GF-D8 (cell line): ENCODE data around the gene RNF112.
A peak's percentile ranks its signal among the peaks of the same experiment; 100 is the strongest.

ENCODE experiments used
- DNase-seq: peaks from one replicate; lab custom pipeline; 2025; lab: John Stamatoyannopoulos, UW

RNF112 gene, protein sequence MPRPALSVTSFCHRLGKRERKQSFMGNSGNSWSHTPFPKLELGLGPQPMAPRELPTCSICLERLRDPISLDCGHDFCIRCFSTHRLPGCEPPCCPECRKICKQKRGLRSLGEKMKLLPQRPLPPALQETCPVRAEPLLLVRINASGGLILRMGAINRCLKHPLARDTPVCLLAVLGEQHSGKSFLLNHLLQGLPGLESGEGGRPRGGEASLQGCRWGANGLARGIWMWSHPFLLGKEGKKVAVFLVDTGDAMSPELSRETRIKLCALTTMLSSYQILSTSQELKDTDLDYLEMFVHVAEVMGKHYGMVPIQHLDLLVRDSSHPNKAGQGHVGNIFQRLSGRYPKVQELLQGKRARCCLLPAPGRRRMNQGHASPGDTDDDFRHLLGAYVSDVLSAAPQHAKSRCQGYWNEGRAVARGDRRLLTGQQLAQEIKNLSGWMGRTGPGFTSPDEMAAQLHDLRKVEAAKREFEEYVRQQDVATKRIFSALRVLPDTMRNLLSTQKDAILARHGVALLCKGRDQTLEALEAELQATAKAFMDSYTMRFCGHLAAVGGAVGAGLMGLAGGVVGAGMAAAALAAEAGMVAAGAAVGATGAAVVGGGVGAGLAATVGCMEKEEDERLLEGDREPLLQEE

DNA sequence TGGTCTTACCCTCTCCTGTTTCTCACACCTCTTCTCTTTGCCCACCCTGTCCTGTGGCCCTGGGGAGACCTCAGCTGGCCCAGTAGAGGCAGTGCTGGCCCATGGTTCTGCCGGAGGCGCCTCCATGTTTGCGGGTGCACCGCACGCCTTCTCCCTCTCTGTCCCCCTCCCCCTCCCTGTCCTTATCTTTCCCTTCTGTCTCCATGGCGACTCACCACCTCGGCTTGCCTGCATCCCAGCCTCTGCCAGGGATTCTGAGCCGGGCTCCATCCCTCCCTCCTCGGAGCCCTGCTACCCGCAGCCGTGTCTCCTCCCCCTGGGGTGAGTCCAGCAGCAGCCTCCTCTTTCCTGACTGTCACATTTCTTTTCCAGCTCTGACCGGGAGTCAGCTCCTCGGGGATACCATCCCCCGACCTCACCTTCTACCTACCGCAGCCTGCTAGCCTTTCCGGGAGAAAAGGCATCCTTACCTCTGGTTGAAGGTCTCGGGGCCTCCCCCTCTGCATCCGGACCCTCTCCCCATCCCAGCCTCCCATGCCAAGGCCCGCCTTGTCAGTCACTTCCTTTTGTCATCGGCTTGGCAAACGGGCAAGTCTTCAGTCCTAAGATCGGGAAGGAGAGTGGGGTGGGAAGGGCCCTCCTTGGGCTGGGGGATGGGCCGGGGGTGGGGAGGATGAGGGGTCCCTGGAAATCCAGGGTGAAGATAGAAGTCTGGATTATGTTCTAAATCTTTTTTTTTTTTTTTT is at the start of gene RNF112:
RNF112 (plus strand) TSS at position 358 of the 746 bp plus-strand sequence; CDS start at position 535, 177 bp downstream.
- DNase-seq: no peak

DNA sequence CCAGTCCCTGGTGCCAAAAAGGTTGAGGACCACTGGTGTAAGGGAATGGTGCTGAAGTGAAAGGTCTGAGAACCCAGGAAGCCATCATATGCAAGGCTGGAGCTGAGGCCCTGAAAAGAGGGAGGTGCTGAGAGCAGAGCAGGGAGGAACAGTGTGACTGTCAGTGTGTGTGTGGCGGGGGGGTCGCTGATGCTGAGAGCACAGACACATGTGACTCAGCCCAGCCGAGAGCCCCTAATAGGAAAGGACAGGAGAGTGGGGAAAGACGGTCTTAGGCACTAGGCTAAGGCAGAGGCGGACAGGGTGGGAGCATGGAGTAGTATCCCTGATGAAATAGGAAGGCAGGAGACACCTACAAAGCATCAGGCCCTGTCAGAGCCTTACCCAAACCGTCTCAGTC is 49.7 kb upstream of the RNF112 start:
- no peak for DNase-seq

DNA sequence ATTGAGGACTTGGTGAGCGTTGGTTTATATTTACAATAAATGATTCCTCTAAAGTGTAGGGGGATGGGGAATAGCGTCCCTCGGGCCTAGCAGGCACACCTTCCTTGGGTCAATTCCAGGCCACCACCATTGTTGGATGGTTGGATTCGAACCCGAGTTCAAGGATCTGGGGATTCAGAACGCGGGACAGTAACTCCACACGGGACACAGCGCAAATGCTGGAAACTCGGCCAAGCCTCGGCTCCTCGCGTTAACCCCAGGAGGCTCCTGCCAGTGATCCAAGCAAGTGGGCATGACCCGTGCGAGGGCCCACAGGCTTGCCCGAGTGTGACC is 49.1 kb upstream of the RNF112 start:
- no peak for DNase-seq

DNA sequence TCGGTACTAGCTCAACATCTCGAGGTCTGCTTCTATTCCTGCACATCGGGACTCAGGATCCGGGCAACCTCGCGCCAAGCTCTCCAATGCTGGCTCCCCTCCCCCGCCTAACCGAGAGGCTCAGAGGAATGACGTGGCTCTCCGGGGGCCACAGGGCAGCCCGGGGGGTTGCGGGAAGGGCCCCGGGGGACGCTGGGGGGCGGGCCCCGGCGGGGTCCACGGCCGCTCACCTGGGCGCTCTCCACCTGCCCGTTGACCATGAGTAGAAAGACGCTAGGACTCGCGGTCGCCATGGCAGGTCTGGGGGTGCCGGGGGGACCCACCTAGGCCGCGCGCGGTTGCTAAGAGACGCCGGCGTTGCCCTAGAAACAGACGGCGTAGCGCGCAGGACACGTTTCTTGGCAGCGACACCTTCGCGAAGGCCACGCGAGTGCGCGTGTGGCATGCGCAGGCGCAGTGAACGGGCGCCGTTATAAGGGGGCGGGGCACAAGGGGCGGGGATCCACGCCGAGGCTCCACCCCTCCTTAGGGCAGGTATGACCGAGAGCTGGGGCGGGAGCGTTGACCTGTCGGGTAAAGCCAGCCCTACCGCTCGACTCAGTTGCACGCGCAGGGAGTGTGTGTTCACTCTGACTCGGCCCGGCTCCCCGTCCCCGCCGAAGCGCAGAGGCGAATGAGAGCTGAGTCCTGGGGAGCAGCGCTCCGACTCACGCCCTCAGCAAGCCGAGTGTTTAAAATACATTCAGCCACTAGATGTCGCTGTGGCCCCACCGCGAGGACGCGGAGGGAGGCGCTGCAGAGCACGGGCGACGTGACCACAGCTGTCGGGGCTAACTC is 48.5 kb upstream of the RNF112 start, which contains the start of gene B9D1:
B9D1 (minus strand) TSS at position 447 of the 837 bp plus-strand sequence; CDS start at position 293, 154 bp downstream.
- no peak for DNase-seq

DNA sequence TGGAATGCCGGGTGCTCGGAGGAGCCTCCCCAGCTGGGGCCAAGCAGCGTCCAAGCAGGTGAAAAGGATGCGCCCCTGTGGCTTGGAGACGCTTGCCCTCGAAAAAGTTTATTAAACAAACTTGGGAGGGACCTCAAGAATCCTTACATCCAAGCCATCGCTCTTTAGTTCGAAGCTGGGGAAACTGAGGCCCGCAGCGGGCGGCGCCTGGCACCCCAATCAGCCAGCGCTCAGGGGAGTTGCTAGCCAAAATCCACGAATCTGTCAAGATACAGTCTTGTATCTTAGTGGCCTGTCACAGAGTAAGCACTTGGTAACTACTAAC is 48.0 kb upstream of the RNF112 start:
- DNase-seq: no peak

DNA sequence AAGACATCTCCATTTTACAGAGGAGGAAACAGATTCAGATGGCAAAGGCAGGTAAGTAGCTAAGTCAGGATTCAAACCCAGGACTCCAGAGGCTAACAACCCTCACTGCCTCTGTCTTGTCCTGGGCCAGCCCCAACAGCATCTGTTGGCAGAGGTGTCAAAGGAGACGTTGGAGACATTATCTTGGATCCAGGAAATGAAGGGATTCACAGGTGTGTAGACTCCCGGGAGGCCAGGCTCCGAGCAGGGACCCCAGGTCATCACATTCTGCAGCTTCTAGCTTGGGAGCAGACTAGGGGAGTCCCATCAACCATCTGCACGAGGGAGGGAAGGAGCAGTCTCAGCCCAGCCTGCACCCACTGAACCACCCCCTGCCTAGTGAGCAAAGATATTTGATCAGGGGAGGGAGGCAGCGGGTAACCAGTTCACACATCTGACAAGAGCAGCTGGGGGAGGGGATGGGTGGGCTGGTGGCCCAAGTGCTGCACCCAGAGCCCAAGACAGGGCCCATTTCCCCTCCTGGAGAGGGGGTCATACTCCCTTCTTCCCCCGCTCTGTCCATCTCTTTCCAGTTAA is 47.5 kb upstream of the RNF112 start:
- no peak for DNase-seq

DNA sequence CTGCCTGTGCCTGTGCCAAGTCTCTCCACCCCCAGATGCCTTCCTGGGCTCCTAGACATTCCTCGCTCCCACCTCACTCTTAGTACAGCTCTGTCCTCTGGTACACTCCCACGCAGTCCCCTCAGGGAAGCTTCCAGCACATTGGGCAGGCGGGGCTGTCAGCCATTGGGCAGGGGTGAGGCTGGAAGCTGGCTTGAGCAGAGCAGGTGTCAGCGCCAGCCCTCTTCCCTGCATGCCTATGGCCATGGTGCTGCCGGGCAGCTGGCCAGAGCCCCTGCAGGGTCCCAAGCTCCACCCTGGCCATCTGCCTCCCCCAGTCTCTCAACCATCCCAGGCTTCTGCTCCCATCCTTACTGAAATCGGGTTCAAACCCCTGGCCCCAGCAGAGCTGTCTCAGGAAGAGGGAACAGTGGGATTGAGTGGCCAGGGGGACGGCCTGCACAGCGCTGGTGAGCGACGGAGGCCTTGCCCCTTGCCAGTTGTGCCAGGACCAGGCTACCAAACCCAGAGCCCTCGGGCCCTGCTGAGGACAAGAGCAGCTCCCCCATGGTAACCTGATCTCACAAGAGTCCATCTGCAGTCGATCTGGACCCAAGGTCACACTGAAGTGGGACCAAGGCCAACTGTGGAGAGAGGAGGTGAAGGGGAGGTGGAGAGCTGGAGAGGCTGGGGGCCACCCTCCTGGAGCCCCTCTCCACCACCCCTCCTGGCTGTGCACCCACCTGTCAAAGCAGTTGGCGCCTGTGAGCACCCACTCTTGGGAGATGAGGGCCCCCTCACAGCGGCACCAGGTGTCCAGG is 46.1 kb upstream of the RNF112 start:
- DNase-seq: no peak

DNA sequence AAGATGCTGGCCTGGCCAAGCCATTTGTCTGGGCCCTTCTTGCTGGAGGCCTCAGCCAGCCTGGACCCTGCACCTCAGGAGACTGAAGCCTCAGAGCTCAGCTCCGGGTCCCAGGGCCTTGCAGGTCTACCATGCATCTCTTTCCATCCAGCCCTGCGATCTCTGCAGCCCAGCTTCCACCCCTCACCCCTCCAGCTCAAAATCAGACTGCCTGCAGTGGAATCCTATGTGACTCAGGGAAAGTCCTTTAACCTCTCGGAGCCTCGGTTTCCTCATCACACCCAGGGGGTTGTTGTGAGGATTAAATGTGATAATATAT is 45.6 kb upstream of the RNF112 start:
- no peak for DNase-seq

DNA sequence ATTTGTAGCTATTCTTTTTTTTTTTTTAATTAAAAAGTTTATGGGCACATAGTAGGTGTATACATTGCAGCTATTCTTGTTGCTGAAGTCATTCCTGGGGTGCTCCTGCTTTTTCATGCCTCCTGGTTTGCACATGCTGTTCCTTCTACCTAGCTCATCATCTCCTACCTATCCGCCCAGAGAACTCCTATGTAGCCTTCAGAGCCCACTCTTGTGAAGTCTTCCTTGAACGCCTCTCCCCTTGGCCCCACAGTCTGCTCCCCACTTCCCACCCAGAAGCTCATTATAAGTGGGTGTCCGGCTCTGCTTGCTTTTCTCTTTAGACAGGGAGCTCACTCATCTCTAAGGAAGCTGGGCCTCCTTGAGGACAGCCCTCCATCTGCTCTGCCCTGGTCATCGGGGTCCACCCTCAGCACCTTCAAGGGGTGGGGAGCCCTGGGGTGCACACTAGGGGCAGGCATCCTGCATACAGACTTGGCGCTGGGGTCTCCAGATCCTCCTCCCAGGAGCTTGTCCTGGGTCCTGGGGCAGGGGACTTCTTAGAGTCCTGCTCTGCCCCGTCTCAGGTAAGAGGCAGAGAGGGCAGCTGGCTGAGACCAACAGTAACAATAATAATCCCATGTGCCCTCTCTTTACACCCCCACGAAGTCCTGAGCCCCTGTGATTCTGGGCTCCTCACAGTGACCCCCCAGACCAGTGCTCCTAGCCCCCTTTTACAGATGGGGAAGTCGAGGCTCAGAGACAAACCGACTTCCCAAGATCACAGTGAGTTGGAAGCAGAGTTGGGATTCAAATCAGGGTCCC is 45.0 kb upstream of the RNF112 start:
- DNase-seq: no peak

DNA sequence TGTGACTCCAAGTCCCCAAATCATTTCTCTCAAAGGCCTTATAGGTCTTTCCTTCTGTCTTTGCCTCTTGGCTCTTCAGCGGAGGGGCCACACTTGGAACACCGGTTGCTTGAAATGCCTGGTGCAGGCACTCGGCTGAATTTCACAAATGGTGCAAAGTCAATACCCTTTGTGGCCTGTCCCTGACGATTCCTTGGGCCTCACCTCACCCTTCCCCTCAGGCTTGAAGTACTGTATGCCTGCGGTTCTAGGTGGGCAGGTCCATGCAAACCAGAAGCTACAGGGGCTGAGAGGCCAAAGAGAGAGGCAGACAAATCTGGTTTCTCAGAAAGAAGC is 44.4 kb upstream of the RNF112 start:
- no peak for DNase-seq

DNA sequence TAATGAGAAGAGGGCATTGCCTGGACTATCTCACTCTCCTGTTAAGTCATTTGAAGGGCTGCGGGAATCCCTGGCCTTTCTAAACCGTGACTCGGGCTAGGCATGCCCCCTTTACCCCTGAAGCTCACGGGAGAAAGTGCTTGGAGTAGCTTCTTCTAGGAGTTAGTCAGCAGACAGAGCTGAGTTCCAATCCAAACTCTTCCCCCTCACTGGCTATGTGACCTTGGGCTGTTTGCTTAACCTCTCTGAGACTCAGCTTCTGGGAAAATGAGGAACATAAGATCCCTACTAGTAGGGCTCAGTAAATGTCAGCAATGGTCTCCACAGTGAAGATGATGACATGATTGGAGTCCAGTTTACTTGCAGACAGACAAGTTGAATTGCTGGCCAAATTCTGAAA is 42.8 kb upstream of the RNF112 start:
- no peak for DNase-seq

DNA sequence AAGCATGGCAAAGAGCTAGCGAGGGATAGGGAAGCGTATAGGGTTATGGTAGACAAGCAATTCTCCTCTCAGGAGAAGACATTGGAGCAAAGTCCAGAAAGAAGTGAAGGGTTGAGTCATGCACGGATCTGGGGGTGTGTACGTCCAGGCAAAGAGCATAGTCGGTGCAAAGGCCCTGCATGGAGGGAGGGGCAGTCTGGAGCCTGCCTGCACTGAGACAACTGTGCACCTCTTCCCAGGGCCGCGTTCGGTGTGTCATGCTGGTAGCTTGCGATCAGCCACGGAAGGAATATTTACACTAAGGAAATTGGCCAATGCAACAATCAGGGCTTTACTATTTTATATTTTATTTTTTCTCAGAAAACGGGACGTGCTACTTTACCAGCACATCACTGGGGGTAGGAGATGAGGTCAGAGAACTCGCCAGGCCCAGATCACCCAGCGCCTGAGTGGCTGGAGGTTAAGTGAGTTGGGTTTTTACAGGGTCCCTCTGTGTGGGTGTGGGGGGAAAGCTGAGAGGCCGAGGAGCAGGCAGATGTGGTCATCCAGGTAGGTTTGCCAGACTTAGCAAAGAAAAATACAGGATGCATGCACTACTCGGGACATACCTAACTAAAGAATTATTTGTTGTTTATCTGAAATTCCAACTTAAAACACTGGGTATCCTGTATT is 41.8 kb upstream of the RNF112 start:
- no peak for DNase-seq

DNA sequence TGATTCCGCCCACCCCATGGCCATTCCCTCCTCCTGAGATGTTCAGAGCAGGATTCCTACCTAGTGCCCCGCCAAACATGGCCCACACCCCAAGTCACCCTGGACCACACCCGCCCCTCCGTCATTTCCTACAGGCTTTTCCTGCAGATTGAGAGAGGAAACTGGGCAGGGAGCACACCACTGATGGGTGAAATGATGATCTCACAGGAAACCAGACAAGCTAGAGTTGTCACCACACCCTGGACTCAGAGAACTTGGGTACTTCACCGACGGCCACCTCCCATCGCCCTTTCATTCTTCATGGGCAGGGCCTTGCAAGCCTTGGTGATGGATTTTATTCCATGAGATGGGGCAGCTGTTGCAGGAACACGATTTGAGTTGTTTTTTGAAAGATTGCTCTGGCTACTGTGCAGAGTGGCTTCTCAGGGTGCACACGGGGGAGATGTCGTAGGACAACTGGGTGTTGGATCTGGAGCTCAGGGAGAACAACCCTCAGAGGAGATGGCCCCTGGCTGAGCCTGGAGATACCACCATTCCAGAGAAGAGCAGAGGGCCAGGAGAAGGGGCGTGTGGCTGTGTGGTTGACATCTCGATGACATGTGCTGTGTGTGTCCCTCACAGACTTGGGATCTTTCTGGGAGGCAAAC is 41.1 kb upstream of the RNF112 start:
- DNase-seq: no peak

DNA sequence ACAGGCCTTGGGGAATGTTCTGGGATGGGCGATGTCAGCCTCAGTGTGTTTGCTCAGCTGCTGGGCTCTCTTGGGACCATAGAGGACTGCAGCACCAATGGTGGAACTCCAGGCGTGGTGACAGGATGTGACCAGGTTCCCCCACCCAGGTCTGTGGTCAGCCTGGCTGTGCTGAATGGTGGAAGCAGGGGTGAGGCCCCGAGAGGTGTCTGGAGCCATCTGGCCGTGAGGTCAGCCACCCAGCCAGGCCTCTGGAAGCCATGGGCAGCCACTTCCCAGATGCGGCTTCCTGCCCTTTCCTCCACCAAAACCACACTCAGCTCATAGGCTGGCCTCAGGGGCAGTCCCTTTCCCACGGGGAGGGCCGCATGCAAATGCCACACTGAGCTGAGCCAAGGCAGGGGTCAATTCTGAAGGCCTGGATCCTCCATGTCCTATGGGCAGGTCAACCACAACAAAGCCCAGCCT is 40.5 kb upstream of the RNF112 start:
- peak; percentile 5 for DNase-seq

DNA sequence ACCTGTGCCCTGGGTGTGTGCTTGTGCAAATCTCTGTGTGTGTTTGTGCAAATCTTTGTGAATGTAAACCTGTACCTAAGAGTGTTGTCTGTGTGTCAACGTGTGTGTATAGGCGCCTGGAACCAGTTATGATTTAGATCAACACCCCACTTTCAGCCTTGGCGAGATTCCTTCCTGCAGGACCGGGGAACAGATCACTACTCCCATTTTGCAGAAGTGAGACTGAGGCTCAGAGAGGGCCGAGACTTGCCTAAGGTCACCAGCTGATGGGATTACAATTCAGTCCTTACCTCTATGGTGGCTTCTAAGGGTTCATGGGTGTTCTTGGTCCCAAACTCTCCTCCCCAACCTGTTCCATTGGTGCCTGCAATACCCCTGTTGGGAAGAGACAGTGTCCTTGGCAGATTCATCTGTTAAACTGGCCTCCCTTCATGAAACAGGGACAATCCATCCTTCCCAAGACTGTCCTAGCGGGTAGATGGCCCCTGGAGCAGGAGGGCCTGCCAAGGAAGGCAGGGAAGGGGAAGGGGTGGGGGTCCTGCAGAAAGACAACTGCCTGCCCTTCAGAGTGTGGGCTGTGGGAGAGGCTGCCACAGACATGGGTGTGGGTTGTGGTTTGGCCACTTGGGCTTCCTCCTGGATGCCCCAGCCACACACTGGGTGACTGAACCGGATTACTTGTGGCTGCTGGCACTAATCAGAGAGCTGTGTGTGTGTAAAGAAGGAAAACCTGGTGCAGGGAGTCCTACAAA is 39.6 kb upstream of the RNF112 start:
- DNase-seq: no peak

DNA sequence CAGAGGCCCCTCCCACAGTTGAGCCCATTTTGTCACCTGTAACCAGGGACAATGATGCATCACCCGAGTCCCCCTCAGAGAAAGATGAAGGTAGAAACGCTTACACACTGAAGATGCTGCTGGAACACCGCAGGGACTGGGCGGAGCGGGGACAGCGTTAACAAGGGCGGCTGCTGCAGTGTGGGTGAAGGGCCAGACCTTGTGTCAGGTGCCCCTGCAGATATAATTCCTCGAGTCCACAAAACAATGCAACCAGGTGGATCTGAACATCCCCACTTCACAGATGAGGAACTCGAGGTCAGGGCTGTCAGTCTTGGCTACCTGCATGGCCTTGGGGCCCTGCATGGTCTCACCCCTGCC is 39.0 kb upstream of the RNF112 start:
- DNase-seq: no peak

DNA sequence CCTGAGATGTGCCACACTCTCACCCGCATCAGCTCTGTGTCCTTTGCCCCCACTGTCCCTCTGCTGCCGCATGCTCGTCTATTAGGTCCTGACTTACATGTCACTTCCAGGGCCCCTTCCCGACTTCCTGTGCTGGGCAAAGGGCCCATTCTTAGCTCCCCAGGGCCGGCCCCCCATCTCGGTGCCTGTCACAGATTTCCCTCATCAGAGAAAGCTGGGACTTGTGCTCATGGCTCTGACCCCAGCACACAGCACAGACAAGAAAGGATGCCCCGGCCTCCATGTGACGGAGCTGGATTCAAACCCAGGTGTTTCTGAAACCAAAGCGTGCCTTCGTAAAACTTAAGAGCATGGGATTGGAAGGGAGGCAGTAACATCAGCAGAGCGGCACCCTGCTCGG is 38.6 kb upstream of the RNF112 start:
- no peak for DNase-seq

DNA sequence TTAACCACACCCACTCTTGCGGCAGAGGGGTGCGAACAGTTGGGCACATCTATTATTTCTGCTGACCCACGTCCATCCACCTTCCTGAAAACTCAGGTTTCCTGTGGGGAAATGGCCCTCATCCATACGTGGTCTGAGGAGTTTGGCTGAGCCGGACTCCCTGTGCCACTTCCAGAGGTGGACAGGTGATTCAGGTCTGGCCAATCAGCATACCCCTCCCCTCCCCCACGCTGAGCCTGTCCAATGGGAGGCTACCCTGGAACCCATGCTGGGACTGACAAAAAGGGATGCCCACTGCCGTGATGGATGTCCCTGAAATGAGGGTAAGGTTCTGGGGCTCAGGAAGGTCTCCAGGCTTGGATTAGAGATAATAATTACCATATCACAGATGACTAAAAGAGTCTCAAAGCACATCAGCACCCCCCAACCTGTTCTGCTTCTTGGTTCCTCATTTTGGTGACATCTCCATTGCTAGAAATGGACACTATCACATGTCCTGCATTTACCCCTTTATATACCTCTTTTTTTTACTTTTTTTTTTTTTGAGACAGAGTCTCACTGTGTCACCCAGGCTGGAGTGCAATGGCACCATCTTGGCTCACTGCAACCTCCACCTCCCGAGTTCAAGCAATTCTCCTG is 38.0 kb upstream of the RNF112 start:
- DNase-seq: no peak
